GM21737 (cell line): ENCODE data around the gene FTH1.

Experiments
- ATAC-seq: cut with Tn5 transposase; IDR thresholded peaks from one replicate; pipeline ENCODE4 v1.9.1; 2021; ENCODE audit warnings: mild to moderate bottlenecking, moderate library complexity; ENCODE audit not compliant: unreplicated experiment

FTH1 gene

DNA sequence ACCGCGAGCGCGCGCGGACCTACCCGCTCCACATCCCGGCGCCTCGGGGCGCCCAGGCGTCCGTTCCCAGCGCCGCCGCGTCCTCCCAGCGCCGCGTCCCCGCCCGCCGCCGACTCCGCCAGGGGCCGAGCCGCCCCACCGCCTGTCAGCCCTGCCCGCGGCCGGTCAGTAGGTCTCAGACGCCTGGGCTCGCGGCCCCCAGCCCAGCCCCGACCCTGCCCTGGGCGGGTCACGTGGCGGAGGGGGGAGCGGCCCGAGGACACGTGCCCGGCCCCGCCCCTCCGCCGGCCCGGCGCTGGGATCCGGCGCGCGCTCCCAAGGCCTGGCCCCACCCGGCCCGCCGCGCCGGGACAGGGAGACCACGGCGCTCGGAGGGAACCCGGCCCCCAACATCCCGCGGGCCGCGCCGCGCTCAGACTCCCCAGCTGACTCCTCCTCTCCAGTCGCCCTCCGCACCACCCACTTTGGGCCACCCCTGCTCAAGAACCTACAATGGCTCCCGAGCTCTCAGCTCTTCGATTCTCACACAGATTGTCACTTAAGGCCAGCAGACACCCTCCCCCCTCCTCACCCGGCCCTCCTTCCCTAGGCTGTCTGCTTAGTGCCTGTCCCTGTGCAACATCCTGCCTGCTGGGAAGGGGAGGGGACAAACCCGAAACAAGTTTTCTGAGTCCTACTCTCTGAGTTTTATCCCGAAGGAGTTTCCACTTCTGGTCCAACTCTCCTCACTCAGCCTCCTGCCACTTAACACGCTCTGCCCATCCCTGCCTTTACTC lies 49.9 kb downstream of the FTH1 start, which contains the start of gene RAB3IL1:
RAB3IL1 (minus strand) TSS at position 233 of the 776 bp plus-strand sequence; CDS start at position 34, 199 bp downstream.
- ATAC-seq: no peak

DNA sequence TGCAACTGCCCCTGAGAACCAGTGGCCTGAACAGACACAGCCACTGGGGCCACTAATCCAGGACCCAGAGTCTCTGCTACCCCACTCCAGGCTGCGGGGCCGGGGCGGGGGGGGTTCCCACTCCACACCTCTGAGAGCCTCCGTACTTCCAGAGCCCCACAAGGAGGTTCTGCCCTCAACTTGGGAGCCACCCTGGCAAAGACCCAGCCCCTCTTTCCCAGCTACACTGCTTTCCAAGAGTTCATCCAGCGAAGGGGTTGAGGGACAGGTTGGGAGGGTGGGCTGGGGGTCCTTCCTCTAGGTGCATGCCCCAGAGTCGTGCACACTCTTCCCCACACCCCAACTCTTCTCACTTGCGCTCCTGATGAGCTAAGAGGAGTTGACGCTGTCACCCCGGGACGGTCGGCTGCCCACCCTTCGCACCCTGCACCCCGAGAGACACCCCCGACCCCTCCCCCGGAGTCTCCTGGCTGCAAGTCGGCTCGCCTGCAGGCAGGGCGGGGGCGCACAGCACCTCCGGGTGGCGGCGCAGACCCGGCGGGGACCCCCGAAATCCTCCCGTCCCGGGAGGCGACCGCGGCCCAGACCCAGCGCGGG lies 50.6 kb downstream of the FTH1 start:
- no peak for ATAC-seq

DNA sequence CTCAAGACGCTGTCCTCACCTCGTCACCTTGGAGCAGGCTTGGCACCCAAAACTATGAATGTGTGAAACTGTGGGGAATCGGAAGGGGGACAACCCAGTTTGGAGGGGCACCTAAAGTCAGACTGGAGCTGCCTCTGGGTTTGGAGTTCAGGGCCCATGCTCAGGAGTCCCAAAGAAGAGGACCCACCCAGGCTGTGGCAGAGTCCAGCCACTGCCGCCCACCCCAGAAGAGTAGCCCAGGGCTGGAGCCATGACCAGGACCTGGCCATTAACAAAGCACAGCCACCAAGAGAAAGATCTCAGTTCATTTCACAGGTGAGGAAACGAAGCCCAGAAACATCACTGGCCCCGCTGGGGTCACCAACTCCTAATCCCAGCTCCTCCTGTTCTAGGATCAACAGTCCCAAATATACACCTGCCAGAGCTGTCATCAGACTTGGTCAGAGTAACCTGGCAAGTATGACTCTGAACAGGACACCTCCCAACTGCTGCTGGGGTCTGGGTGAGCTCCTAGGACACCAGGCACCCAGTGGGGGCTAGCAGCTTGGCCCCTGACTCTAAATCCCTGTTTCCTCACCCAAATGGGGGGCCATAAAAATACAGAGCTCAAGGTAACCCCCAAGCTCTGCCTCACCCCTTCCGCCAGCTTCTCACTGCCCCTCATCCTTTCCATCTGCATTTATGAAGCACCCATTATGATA lies 52.8 kb downstream of the FTH1 start:
- no peak for ATAC-seq
